VCaP (cell line): ENCODE data around the gene TMEM187.

Experiments
- H3K27ac ChIP-seq: fragments of 450-650 bp; 2 replicates; pipeline ENCODE4 v1.5.1; 2017
- CTCF ChIP-seq: fragments of 450-650 bp; conservative IDR thresholded peaks from 2 replicates; pipeline ENCODE4 v1.5.1; 2017; ENCODE audit warnings: mild to moderate bottlenecking, moderate library complexity

The TMEM187 gene

GRCh38 chrX:153958605-153959004, 13.9 kb upstream of the TMEM187 start:
- no peak overlapping the region for H3K27ac ChIP-seq
- no peak for TF ChIP-seq CTCF

GRCh38 chrX:153959649-153960048, 12.9 kb upstream of the TMEM187 start:
- no peak overlapping the region for H3K27ac ChIP-seq
- no peak for TF ChIP-seq CTCF

GRCh38 chrX:153960077-153960476, 12.5 kb upstream of the TMEM187 start:
- TF ChIP-seq CTCF: no peak
- no peak overlapping the region for H3K27ac ChIP-seq

- H3K27ac ChIP-seq: no peak overlapping the region
- TF ChIP-seq CTCF: no peak
Observed at GRCh38 chrX:153960786-153961185, 11.8 kb upstream of the TMEM187 start.

- no peak for TF ChIP-seq CTCF
- H3K27ac ChIP-seq: no peak overlapping the region
Observed at GRCh38 chrX:153961292-153961691, 11.3 kb upstream of the TMEM187 start.

- no peak overlapping the region for H3K27ac ChIP-seq
- TF ChIP-seq CTCF: no peak
Observed at GRCh38 chrX:153963546-153963945, 9.0 kb upstream of the TMEM187 start.

- no peak overlapping the region for H3K27ac ChIP-seq
- TF ChIP-seq CTCF: no peak
Observed at GRCh38 chrX:153964105-153964504, 8.4 kb upstream of the TMEM187 start.

GRCh38 chrX:153965406-153965805, 7.1 kb upstream of the TMEM187 start:
- no peak overlapping the region for H3K27ac ChIP-seq
- TF ChIP-seq CTCF: no peak
